Testis (tissue), 2 donors: Measurements from ENCODE around the gene RBM17.

Source experiments
- CTCF ChIP-seq, 3 experiments: fragments of 450-650 bp in 2 of 3; fragments of 200-600 bp in 1 of 3; sonication (generic) in 1 of 3; IDR thresholded peaks; one replicate each; pipeline ENCODE4 v1.5.1; 2016 to 2019; ENCODE audit warnings: antibody characterized with exemption in 3 of 3, mild to moderate bottlenecking in 2 of 3, moderate library complexity in 1 of 3
- POLR2A ChIP-seq: fragments of 450-650 bp; IDR thresholded peaks from one replicate; pipeline ENCODE4 v1.6.1; 2017; ENCODE audit warnings: antibody characterized with exemption, mild to moderate bottlenecking, moderate library complexity

- TF ChIP-seq CTCF (IDR thresholded peaks at IDR 0.05) (no peak), POLR2A (no peak)
Measured at GRCh38 chr10:6082496-6083395, 6.1 kb upstream of the RBM17 start.
